K562 (cell line): ENCODE data around the gene RORC. TPM values are rescaled to one million over a fixed set of nuclear protein-coding genes. Genes with fewer than 3 reads are reported as not detected.
A peak's percentile ranks its signal among the peaks of the same experiment; 100 is the strongest.

Experiments
- ARHGAP35 ChIP-seq: fragments of 450-650 bp; IDR thresholded peaks from 2 replicates; pipeline ENCODE4 v1.6.1; 2018; ENCODE audit not compliant: partially characterized antibody
- BRD4 ChIP-seq: fragments of 200-600 bp; sonication (generic); IDR thresholded peaks from 2 replicates; pipeline ENCODE4 v1.6.1; 2017; ENCODE audit warnings: inconsistent platforms
- C11orf30 ChIP-seq: fragments of 450-650 bp; IDR thresholded peaks from 2 replicates; pipeline ENCODE4 v1.6.1; 2016; ENCODE audit warnings: low read depth, mild to moderate bottlenecking
- JUN ChIP-seq, 2 experiments: sonication (generic) in 1 of 2; formaldehyde crosslinking in 1 of 2; IDR thresholded peaks; 2 replicates each; pipeline versions ENCODE4 v1.6.1 to v1.8.0; 2012 to 2022; ENCODE audit warnings: borderline replicate concordance in 2 of 2, mild to moderate bottlenecking in 2 of 2, improper control_type of control experiment in 1 of 2, low read depth in 1 of 2, low read length in 1 of 2, missing genetic modification reagents in 1 of 2
- KDM2B ChIP-seq: fragments of 250-450 bp; sonication (Bioruptor Pico); IDR thresholded peaks from 2 replicates; pipeline ENCODE4 v1.8.0; 2021; ENCODE audit warnings: mild to moderate bottlenecking, moderate library complexity
- L3MBTL2 ChIP-seq: fragments of 450-650 bp; IDR thresholded peaks from 2 replicates; pipeline ENCODE4 v1.6.1; 2016; ENCODE audit warnings: mild to moderate bottlenecking, moderate library complexity
- NFE2L1 ChIP-seq: fragments of 450-650 bp; IDR thresholded peaks from 2 replicates; pipeline ENCODE4 v1.6.1; 2016; ENCODE audit warnings: missing genetic modification characterization, low read depth, mild to moderate bottlenecking, missing compliant biosample characterization, moderate library complexity, borderline replicate concordance
- NR2F6 ChIP-seq: fragments of 450-650 bp; formaldehyde crosslinking; IDR thresholded peaks from 2 replicates; pipeline ENCODE4 v1.4.0; 2020; ENCODE audit warnings: mild to moderate bottlenecking
- RB1 ChIP-seq: fragments of 450-650 bp; IDR thresholded peaks from 2 replicates; pipeline ENCODE4 v1.6.1; 2017; ENCODE audit warnings: low read depth, mild to moderate bottlenecking
- RBM25 ChIP-seq: fragments of 200-400 bp; formaldehyde crosslinking; IDR thresholded peaks from 2 replicates; pipeline ENCODE4 v1.6.1; 2018; ENCODE audit warnings: low read length, low read depth, moderate library complexity; ENCODE audit not compliant: severe bottlenecking
- RNF2 ChIP-seq: sonication (generic); IDR thresholded peaks from 2 replicates; pipeline ENCODE4 v1.6.1; 2016
- ZFP36 ChIP-seq: fragments of 150-350 bp; IDR thresholded peaks from 2 replicates; pipeline ENCODE4 v1.6.1; 2018; ENCODE audit warnings: low read length, low read depth; ENCODE audit not compliant: partially characterized antibody
- ZNF79 ChIP-seq: fragments of 250-450 bp; sonication (Bioruptor Pico); IDR thresholded peaks from 2 replicates; pipeline ENCODE4 v1.4.0; 2020; ENCODE audit warnings: low read depth, mild to moderate bottlenecking, moderate library complexity
- polyA plus RNA-seq, 8 experiments: library from polyadenylated mRNA; depleted of rRNA in 4 of 8; stranded (reverse) in 5 of 8; unstranded in 3 of 8; fragments of >200 nt; fragmentation: Nextera tagmentation in 2 of 8; fragmentation: Illumina TruSeq in 1 of 8; extraction: Ambion mirVana in 2 of 8; extraction: Trizol in 1 of 8; gene quantifications; 2 replicates each; pipeline versions ENCODE4 v1.2.1 to v1.2.3, GENCODE V29; 2011 to 2014; ENCODE audit warnings: inconsistent platforms in 1 of 8, missing spikeins in 1 of 8
- total RNA-seq, 7 experiments: library from RNA; depleted of rRNA in 6 of 7; stranded (reverse); fragments of >200 nt in 6 of 7; fragmentation: Illumina TruSeq in 2 of 7; extraction: Trizol in 2 of 7; gene quantifications; 2 replicates each; pipeline versions ENCODE4 v1.2.1 to v1.2.3, GENCODE V29; 2011 to 2021; ENCODE audit warnings: low replicate concordance in 1 of 7
- TF ChIP-seq, protein P1 (sequence below), 2 experiments: IDR thresholded peaks; 2 replicates each; pipeline ENCODE4 v1.6.1; 2012; ENCODE audit warnings: improper control_type of control experiment in 2 of 2, low read depth in 2 of 2, low read length in 2 of 2, borderline replicate concordance in 1 of 2
- TF ChIP-seq, protein P2 (sequence below): fragments of 150-350 bp; IDR thresholded peaks from 2 replicates; pipeline ENCODE4 v1.6.1; 2014; ENCODE audit warnings: low read depth, mild to moderate bottlenecking, low read length, borderline replicate concordance
- TF ChIP-seq, protein P3 (sequence below): fragments of 450-650 bp; IDR thresholded peaks from 2 replicates; pipeline ENCODE4 v1.7.1; 2018; ENCODE audit warnings: mild to moderate bottlenecking, low read depth; ENCODE audit not compliant: partially characterized antibody
- TF ChIP-seq, protein P4 (sequence below): fragments of 450-650 bp; IDR thresholded peaks from 2 replicates; pipeline ENCODE4 v1.6.1; 2016; ENCODE audit warnings: missing biosample characterization, missing genetic modification characterization

RORC gene
- total and polyA plus RNA-seq, 9 of the 15 experiments (the other 6 are each of a cell fraction or from before 2014, with no cell fraction given), result not detected

DNA sequence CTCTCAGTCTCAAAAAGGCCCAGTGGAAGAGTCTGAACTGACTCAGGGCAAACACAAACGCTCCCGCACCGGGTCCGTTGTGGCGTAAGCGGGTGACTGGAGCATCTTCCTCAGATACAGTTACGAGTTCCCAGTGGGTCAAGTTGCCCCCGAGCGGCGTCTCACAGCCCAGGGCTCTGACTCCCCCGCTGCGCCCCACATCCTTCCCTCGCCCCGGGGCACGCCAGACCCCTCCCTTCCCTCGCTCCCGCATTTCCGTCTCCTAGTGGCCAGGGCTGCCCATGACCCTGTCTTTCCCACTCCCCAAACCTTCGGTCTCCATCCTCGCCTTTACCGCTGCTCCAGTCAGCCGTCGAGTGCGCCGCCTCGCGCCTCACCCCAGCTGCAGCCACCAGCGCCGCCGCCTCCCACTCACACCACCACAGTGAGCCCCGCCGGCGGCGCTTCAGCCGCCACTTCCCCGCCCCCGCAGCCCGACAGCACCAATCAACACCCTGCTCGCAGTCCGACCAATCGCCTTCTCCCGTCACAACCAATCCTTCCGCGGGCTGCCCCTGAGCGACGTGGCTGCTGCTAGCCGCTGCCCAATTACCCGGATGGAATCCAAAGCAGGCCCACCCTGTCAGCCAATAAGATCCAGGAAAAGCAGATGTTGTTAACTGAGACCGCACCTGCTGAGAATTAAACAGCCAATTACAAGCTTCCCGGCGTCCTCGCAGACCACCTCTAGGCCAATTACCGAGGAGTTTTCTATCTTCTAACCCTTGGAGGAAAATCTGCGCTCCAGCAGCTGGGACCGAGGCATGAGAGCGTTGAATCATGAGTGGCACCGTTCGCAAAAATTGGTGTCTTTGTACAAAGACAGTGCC lies 41.3 kb downstream of the RORC start, which contains the start of gene TDRKH (continued):
- TF ChIP-seq ZNF79 (CRISPR knock-in tag), result no peak
- peak; percentile 99 for TF ChIP-seq RBM25
- TF ChIP-seq ZFP36, result no peak
- TF ChIP-seq NR2F6 (CRISPR knock-in tag), result no peak
- TF ChIP-seq, protein P1, sequence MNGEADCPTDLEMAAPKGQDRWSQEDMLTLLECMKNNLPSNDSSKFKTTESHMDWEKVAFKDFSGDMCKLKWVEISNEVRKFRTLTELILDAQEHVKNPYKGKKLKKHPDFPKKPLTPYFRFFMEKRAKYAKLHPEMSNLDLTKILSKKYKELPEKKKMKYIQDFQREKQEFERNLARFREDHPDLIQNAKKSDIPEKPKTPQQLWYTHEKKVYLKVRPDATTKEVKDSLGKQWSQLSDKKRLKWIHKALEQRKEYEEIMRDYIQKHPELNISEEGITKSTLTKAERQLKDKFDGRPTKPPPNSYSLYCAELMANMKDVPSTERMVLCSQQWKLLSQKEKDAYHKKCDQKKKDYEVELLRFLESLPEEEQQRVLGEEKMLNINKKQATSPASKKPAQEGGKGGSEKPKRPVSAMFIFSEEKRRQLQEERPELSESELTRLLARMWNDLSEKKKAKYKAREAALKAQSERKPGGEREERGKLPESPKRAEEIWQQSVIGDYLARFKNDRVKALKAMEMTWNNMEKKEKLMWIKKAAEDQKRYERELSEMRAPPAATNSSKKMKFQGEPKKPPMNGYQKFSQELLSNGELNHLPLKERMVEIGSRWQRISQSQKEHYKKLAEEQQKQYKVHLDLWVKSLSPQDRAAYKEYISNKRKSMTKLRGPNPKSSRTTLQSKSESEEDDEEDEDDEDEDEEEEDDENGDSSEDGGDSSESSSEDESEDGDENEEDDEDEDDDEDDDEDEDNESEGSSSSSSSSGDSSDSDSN (IDR thresholded peaks at IDR 0.05; ENCODE audit: borderline replicate concordance in 1 of 2, low read depth in 2 of 2, low read length in 2 of 2), result 0 out of 4 replicates have a peak, but pooled peaks of 1 of the 2 experiments have one; percentile 46
- no peak for TF ChIP-seq ARHGAP35
- peak; percentile 99 for TF ChIP-seq L3MBTL2
- no peak for TF ChIP-seq NFE2L1 (tag)
- TF ChIP-seq RNF2, result peak; percentile 88
- 0 out of 2 replicates have a peak, but pooled peaks have one; percentile 81 for TF ChIP-seq KDM2B (CRISPR knock-in tag)
- no peak for TF ChIP-seq JUN (IDR thresholded peaks at IDR 0.05; ENCODE audit: borderline replicate concordance, low read depth, low read length)
- 0 out of 2 replicates have a peak, but pooled peaks have one; percentile 80 for TF ChIP-seq JUN (CRISPR knock-in tag; IDR thresholded peaks at IDR 0.05; ENCODE audit: borderline replicate concordance)
- TF ChIP-seq, protein P2, sequence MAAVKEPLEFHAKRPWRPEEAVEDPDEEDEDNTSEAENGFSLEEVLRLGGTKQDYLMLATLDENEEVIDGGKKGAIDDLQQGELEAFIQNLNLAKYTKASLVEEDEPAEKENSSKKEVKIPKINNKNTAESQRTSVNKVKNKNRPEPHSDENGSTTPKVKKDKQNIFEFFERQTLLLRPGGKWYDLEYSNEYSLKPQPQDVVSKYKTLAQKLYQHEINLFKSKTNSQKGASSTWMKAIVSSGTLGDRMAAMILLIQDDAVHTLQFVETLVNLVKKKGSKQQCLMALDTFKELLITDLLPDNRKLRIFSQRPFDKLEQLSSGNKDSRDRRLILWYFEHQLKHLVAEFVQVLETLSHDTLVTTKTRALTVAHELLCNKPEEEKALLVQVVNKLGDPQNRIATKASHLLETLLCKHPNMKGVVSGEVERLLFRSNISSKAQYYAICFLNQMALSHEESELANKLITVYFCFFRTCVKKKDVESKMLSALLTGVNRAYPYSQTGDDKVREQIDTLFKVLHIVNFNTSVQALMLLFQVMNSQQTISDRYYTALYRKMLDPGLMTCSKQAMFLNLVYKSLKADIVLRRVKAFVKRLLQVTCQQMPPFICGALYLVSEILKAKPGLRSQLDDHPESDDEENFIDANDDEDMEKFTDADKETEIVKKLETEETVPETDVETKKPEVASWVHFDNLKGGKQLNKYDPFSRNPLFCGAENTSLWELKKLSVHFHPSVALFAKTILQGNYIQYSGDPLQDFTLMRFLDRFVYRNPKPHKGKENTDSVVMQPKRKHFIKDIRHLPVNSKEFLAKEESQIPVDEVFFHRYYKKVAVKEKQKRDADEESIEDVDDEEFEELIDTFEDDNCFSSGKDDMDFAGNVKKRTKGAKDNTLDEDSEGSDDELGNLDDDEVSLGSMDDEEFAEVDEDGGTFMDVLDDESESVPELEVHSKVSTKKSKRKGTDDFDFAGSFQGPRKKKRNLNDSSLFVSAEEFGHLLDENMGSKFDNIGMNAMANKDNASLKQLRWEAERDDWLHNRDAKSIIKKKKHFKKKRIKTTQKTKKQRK, result peak; percentile 89
- TF ChIP-seq, protein P3, sequence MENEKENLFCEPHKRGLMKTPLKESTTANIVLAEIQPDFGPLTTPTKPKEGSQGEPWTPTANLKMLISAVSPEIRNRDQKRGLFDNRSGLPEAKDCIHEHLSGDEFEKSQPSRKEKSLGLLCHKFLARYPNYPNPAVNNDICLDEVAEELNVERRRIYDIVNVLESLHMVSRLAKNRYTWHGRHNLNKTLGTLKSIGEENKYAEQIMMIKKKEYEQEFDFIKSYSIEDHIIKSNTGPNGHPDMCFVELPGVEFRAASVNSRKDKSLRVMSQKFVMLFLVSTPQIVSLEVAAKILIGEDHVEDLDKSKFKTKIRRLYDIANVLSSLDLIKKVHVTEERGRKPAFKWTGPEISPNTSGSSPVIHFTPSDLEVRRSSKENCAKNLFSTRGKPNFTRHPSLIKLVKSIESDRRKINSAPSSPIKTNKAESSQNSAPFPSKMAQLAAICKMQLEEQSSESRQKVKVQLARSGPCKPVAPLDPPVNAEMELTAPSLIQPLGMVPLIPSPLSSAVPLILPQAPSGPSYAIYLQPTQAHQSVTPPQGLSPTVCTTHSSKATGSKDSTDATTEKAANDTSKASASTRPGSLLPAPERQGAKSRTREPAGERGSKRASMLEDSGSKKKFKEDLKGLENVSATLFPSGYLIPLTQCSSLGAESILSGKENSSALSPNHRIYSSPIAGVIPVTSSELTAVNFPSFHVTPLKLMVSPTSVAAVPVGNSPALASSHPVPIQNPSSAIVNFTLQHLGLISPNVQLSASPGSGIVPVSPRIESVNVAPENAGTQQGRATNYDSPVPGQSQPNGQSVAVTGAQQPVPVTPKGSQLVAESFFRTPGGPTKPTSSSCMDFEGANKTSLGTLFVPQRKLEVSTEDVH, result peak; percentile 52
- TF ChIP-seq C11orf30, result peak; percentile 75
- TF ChIP-seq, protein P4, sequence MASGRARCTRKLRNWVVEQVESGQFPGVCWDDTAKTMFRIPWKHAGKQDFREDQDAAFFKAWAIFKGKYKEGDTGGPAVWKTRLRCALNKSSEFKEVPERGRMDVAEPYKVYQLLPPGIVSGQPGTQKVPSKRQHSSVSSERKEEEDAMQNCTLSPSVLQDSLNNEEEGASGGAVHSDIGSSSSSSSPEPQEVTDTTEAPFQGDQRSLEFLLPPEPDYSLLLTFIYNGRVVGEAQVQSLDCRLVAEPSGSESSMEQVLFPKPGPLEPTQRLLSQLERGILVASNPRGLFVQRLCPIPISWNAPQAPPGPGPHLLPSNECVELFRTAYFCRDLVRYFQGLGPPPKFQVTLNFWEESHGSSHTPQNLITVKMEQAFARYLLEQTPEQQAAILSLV (tag), result no peak
- TF ChIP-seq RB1, result peak; percentile 81; the same call in 1 of the 2 replicates
- TF ChIP-seq BRD4, result no peak
